Raji (cell line): ENCODE data around the gene LRWD1.

Source experiments
- POLR2A ChIP-seq: IDR thresholded peaks from 2 replicates; pipeline ENCODE4 v1.6.1; 2011; ENCODE audit warnings: low read depth, low read length, control low read depth; ENCODE audit not compliant: insufficient read depth

The LRWD1 gene

GRCh38 chr7:102432442-102433218 is 32.2 kb upstream of the LRWD1 start:
- peak; percentile 56 for TF ChIP-seq POLR2A

DNA sequence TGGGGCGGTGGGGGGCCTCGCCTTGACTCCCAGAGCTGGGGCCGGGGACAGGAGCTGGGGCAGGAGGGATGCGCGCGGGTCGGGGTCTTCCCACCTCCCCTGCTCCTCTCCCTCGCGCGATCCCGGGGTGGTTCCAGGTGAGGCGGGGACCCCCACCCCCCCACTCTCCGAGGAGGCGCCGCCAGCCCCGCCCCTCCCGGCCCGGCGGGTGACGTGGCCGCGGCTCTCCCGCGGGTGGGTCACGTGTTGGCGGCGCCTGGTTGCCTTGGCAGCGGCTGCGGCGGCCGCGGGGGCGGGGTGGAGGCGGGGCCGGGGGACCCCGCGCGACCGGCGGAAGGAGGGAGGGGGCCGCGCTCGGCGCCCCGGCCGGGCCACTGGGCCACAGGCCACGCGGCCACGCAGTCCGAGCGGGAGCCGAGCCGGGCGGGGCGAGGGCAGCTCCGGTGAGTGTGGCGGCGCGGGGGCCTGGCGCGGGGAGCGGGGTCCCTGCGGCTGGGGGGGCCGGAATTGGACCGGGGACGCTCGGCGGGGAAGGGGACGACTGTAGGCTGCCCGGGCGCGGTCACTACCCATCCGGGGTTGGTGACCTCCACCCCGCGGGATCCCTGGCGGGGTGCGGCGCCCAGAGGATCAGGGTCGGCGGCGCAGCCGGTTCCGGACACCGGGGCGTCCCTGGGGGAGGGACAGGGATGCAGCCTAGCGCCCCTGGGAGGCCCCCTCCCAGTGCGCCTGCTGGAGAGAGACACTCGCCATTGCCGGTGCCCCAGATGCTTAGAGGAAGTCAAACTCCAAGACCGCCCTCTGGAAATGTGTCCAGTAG is 31.4 kb upstream of the LRWD1 start, which contains the start of gene ORAI2:
TSS of gene ORAI2 (plus strand) at position 357 of the 820 bp plus-strand sequence. CDS start 5,382 bp downstream, outside the sequence.
- TF ChIP-seq POLR2A = peak; percentile 72

DNA sequence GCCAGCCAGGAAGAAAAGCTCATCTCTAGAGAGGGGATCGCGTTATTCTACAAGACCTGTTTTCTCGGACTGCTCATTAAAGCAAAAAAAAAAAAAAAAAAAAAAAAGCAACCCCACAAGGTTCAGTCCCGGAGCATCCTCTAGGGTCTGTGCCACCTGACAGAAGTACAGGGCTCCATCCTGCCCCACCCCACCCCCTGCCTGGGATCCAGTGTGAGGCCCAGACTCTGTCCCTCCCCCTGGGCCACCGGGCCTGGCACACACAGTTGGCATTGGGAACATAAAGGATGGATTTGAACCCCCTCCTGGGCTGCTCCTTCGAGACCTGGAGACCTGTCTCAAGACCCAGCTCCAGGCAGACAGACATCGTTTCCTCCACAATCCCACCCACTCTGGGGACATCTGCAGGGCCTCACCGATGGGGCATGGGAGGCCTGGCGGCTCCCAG is 30.7 kb upstream of the LRWD1 start:
- no peak for TF ChIP-seq POLR2A

GRCh38 chr7:102436118-102436517 is 28.7 kb upstream of the LRWD1 start:
- TF ChIP-seq POLR2A = no peak

DNA sequence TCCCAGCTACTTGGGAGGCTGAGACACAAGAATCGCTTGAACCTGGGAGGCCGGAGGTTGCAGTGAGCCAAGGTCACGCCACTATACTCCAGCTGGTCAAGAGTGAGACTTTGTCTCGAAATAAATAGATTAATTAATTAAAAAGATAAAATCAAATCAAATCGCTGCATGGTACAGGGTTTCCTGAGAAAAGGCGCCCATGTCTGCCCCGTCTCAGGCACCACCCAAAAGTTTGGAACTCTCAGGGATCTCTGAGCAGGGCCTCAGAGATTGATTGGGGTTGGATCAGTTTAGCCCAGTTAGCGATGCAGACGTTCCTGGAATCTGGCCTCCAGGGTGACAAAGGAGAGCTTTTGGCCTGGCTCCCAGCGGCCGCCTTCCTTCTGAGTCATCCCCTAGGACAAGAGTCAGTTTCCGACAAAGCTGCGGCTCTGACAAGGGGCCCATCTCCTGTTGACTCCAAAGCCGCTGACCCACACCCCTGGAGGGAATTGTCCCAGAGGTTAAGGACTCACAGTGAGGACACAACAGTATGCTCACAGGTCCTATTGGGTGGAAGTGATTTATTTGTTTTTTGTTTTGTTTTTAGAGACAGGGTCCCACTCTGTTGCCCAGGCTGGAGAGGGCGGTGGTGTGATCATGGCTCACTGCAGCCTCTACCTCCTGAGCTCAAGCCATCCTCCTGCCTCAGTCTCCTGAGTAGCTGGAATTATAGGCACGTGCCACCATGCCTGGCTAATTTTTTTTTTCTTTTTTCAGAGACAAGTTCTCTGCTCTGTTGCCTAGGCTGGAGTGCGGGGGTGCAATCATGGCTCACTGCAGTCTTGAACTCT is 24.6 kb upstream of the LRWD1 start:
- TF ChIP-seq POLR2A = no peak

GRCh38 chr7:102444961-102445673 is 19.7 kb upstream of the LRWD1 start:
- TF ChIP-seq POLR2A = no peak

GRCh38 chr7:102445674-102446071 is 19.1 kb upstream of the LRWD1 start:
- no peak for TF ChIP-seq POLR2A

GRCh38 chr7:102446387-102447156 is 18.2 kb upstream of the LRWD1 start:
- TF ChIP-seq POLR2A = no peak

DNA sequence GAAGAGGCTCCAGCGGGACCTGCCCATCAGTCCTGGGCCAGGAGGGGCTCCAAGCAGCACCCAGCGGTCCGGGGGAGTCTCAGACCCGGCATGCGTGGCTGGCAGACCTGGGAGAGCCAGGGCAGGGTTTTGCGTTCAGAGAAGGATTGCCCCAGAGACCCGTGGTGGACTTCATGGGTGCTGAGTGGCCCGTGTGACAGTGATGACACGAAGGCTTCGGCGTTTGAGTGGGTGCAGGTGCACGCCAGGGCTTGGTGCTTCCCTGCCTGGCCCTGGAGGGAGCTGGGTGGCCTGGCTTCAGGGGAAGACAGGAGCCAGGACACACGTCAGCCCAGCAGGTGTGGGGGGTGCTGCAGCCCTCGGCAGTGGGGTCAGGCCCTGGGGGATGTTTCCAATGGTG is 17.5 kb upstream of the LRWD1 start:
- TF ChIP-seq POLR2A = no peak

DNA sequence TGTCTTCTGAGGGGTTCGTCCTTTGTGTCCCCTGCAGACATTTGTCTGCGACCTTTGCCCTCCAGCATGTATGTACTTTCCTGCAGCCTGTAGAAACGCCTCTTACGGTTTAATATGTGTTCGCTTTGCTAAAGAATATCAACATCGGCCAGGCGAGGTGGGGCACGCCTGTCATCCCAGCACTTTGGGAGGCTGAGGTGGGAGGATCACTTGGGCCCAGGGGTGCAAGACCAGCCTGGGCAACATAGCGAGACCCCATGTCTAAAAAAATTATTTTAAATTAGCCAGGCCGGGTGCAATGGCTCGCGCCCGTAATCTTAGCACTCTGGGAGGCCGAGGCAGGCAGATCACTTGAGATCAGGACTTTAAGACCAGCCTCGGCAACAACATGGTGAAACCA is 15.6 kb upstream of the LRWD1 start:
- TF ChIP-seq POLR2A = no peak

GRCh38 chr7:102450242-102450641 is 14.5 kb upstream of the LRWD1 start:
- 0 out of 2 replicates have a peak, but pooled peaks have one; percentile 26 for TF ChIP-seq POLR2A

GRCh38 chr7:102451371-102452054 is 13.3 kb upstream of the LRWD1 start:
- TF ChIP-seq POLR2A = no peak; the same call in 1 of the 2 replicates

GRCh38 chr7:102452451-102452850 is 12.3 kb upstream of the LRWD1 start:
- TF ChIP-seq POLR2A = no peak
